WI38 (cell line): ENCODE results near the gene MASP2.
"Not testable (repeated sequence)": the region's sequence is repeated elsewhere in the genome, so short reads cannot be mapped to it uniquely, and the experiment has no call there.

ENCODE experiments used
- H3K4me3 ChIP-seq: 2 replicates; pipeline ENCODE4 v1.5.1; 2011; ENCODE audit warnings: low read depth, mild to moderate bottlenecking, control low read depth, low read length
- TF ChIP-seq, protein P1 (sequence below): IDR thresholded peaks from 2 replicates; pipeline ENCODE4 v1.5.1; 2012; ENCODE audit warnings: low read depth, mild to moderate bottlenecking, control low read depth, low read length

MASP2 gene

DNA sequence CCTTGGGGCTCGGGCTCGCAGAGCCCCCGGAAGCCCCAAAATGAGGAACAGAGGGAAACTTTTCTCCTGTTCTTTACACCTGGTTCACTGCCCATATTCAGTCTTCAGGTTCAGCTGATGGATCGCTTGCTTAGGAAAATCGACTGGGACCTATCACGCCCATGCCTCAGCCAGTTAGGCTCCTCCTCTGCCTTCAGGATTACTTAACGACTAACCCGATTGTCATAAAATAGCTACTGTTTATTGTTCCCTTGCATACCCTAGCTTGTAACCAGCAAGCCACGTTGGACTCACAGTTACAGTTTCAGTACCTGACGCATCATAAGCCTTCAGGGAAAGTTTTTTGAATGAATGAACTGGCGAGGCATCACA, 33.9 kb downstream of the MASP2 start:
- TF ChIP-seq, protein P1, sequence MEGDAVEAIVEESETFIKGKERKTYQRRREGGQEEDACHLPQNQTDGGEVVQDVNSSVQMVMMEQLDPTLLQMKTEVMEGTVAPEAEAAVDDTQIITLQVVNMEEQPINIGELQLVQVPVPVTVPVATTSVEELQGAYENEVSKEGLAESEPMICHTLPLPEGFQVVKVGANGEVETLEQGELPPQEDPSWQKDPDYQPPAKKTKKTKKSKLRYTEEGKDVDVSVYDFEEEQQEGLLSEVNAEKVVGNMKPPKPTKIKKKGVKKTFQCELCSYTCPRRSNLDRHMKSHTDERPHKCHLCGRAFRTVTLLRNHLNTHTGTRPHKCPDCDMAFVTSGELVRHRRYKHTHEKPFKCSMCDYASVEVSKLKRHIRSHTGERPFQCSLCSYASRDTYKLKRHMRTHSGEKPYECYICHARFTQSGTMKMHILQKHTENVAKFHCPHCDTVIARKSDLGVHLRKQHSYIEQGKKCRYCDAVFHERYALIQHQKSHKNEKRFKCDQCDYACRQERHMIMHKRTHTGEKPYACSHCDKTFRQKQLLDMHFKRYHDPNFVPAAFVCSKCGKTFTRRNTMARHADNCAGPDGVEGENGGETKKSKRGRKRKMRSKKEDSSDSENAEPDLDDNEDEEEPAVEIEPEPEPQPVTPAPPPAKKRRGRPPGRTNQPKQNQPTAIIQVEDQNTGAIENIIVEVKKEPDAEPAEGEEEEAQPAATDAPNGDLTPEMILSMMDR: no peak
- peak overlapping the region; percentile 87 for H3K4me3 ChIP-seq

DNA sequence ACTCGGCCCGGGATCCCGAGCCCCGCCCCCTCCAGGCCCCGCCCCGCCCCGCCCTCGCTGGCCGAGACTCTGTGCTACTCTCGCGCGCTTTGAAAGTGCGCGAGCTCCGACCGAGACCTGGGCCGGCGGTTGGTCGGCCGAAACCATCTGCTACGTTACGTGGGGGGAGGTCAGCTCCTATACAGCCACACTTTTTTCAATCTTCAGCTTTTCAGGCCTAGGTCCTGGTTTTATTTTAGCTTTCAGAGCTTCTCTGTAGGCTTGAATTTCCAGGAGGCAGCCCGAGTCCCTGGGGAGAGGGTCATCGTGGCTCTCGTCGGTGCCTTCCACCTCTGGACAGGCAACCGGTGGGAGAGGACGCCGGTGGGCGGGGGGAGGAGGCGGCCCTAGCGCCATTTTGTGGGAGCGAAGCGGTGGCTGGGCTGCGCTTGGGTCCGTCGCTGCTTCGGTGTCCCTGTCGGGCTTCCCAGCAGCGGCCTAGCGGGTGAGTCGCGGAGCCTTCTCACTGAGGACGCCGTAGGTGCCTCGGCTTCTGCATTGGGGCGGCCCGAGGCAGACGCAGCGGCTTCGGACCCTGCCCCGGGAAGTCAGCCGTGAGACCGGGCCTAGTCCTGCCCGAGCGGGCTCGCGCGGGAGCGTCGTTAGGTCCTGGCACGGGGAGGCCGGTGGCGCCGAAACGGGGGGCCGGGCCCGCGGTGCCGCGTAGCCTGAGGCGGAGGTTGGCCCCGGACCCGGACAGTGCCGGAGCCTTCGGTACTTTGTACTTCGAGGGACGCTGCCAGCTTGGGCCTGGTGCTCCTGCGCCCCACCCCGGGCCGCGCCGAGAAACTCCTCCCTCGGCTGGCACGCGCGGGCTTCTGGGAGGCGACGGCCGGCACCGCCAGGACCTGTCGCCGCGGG, 34.5 kb downstream of the MASP2 start, which contains the start of gene TARDBP:
TSS of gene TARDBP (plus strand) at position 395 of the 900 bp plus-strand sequence. CDS start 1,074 bp downstream, outside the sequence.
- H3K4me3 ChIP-seq: peak within 1 kb of the TSS; percentile 87
- TF ChIP-seq, protein P1: no peak

DNA sequence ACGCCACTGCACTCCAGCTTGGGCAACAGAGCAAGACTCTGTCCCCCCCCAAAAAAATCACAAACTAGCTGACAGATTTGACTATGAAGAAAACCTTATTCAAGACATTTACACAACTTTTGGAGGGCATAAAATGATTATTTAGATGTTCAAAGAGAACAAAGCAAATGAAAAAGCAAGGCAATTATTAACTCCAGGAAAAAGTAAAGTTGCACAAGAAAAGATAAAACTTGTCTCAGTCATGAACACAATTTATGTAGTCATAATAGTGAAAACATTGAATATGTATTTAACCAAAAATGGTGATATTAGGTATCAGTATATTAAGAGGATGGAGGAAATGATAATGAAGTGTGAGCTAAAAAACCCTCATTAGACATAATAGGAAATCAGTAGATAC, 46.5 kb downstream of the MASP2 start:
- H3K4me3 ChIP-seq: no peak overlapping the region
- TF ChIP-seq, protein P1: no peak

DNA sequence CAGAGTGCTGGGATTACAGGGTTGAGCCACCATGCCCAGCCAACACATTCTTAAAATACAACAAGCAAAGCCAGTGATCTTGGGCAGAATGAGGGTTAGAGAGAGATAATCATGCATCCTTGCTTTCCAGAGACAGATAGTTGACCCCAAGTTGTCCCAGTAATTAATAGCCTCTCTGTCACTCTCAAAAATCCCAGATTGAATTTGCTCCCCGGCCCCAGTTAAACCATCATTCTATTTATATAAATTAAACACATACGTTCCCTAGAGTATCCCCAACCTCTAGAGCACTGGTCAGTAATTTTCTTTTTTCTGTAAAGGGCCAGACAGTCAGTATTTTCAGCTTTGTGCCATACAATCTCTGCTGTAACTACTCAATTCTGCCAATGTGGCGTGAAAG, 50.9 kb downstream of the MASP2 start:
- TF ChIP-seq, protein P1: no peak
- no peak overlapping the region for H3K4me3 ChIP-seq

DNA sequence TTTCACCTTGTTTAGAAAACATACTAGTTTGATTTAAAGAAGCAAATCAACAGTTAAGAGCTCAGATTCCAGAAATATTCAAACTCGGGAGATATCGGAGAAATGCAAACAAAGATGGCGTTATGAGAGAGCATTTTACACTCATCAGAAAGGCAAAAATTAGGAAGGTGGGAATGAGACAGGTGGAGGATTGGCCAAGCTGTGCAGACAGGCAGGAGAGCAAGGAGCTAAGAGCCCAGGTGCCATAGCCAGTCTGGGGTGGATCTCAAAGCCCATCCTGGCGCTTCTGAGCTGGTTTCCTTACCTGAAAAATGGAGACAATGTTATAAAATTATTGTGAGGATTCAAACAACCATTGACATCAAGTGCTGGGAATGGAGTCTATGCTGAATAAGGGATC, 54.2 kb downstream of the MASP2 start:
- TF ChIP-seq, protein P1: no peak
- H3K4me3 ChIP-seq: no peak overlapping the region

DNA sequence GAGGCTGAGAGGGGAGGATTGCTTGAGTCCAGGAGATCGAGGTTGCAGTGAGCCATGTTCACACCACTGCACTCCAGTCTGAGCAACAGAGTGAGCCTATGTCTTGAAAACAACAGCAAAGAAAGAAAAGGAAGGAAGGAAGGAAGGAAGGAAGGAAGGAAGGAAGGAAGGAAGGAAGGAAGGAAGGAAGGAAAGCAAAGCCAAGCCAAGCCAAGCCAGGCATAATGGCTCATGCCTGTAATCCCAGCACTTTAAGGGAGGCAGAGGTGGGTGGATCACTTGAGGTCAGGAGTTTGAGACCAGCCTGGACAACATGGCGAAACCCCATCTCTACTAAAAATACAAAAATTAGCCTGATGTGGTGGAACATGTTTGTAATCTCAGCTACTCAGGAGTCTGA, 55.0 kb downstream of the MASP2 start:
- H3K4me3 ChIP-seq: not testable (repeated sequence)

DNA sequence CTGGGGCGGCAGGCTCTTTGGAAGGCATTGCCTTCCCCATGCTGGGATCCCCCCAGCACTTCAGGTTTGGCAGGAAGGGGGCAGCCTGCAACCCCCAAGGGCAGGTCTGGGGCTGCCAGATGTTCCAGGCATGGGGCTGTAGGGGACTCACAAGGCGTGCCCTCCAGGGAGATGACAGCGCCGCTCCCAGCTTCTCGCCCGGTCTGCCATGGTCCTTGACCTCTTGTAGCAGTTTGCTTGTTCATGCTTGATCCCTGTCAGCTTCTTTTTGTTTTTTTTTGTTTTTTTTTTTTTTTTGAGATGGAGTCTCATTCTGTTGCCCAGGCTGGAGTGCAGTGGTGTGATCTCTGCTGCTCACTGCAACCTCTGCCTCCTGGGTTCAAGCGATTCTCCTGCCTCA, 56.2 kb downstream of the MASP2 start:
- H3K4me3 ChIP-seq: no peak overlapping the region
- TF ChIP-seq, protein P1: no peak

DNA sequence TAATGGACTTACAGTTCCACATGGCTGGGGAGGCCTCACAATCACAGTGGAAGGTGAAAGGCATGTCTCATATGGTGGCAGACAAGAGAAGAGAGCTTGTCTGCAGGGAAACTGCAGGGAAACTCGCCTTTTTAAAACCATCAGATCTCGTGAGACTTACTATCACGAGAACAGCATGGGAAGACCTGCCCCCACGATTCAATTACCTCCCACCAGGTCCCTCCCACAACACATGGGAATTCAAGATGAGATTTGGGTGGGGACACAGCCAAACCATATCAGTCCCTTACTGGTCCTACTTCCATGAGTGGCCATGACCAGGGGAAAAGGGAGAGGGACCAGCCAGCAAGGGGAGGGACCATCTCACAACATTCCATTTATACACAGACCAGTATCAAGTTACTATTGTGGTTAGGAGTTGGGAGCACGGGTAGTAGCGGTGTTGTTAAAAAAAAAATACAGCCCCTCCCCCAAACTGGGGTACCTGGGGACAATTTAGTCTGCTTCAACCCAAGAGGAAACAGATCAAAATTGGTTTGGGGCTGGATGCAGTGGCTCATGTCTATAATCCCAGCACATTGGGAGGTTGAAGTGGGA, 57.0 kb downstream of the MASP2 start:
- H3K4me3 ChIP-seq: not testable (repeated sequence)
